ENCODE measurements around the gene CRYAB. TPM values are rescaled to one million over a fixed set of nuclear protein-coding genes. Genes with fewer than 3 reads are reported as not detected.

CRYAB gene
- total and polyA plus RNA-seq, 2 of the 4 experiments (the other 2 are of a cell fraction) = 6.5 to 19.5 TPM

- H3K79me1 ChIP-seq (ENCODE audit: low read depth in 1 of 2, low read length in 2 of 2) = peaks cover 0 to 11% of the 10 kb centered on the region in 2 experiments; a peak in 3 of 4 replicates
- H2BK15ac ChIP-seq (ENCODE audit: low read depth, low read length) = peak overlapping the region; percentile 97; the same call in 2 of the 3 replicates
- peak overlapping the region; percentile 78 for H3K9ac ChIP-seq (ENCODE audit: low read depth, low read length)
- ATAC-seq (ENCODE audit: low read depth) (no peak; the same call in 1 of the 2 replicates), DNase-seq (no peak)
- H4K91ac ChIP-seq (ENCODE audit: insufficient read depth, low read depth, low read length) = peak overlapping the region; percentile 100
- peak overlapping the region; percentile 95 for H2BK5ac ChIP-seq (ENCODE audit: low read depth, low read length, poor library complexity, severe bottlenecking)
- no peaks in the 10 kb centered on the region for H3K9me3 ChIP-seq (ENCODE audit: control insufficient read depth, insufficient read depth, low read length)
- peak overlapping the region; percentile 99 for H3K23ac ChIP-seq (ENCODE audit: low read depth, low read length)
- peaks cover 3% of the 10 kb centered on the region; the same call in 1 of the 2 replicates for H3K4me1 ChIP-seq (ENCODE audit: control insufficient read depth, insufficient read depth, low read length)
- no peak for TF ChIP-seq MAFK (IDR thresholded peaks at IDR 0.05; ENCODE audit: low read depth, low read length)
- no peak for TF ChIP-seq USF2 (IDR thresholded peaks at IDR 0.05; ENCODE audit: low read depth, low read length)
- TF ChIP-seq SMC3 (IDR thresholded peaks at IDR 0.05; ENCODE audit: low read depth, low read length) = no peak
- no peak for TF ChIP-seq CHD1 (IDR thresholded peaks at IDR 0.05; ENCODE audit: low read depth, low read length)
- TF ChIP-seq FOS (IDR thresholded peaks at IDR 0.05; ENCODE audit: low read depth, low read length) = no peak
- no peak for TF ChIP-seq ELK1 (IDR thresholded peaks at IDR 0.05; ENCODE audit: borderline replicate concordance, low read depth, low read length)
- no peak for TF ChIP-seq RFX5 (IDR thresholded peaks at IDR 0.05; ENCODE audit: low read depth, low read length)
- no peak for TF ChIP-seq MAZ (IDR thresholded peaks at IDR 0.05; ENCODE audit: borderline replicate concordance, low read depth, low read length)
- no peak for TF ChIP-seq RCOR1 (IDR thresholded peaks at IDR 0.05; ENCODE audit: insufficient replicate concordance, low read length)
- TF ChIP-seq NFE2L2 (IDR thresholded peaks at IDR 0.05; ENCODE audit: low read depth, low read length) = no peak
- no peak for TF ChIP-seq CTCF (conservative IDR thresholded peaks at IDR 0.05; ENCODE audit: low read depth, low read length)
- no peak for TF ChIP-seq CEBPB (IDR thresholded peaks at IDR 0.05; ENCODE audit: low read depth, low read length)
- no peak for TF ChIP-seq POLR2A (IDR thresholded peaks at IDR 0.05; ENCODE audit: low read depth, low read length)
- TF ChIP-seq MXI1 (IDR thresholded peaks at IDR 0.05; ENCODE audit: borderline replicate concordance, low read depth, low read length) = no peak
- TF ChIP-seq BHLHE40 (IDR thresholded peaks at IDR 0.05; ENCODE audit: low read depth, low read length) = no peak
- no peak for TF ChIP-seq RAD21 (IDR thresholded peaks at IDR 0.05; ENCODE audit: low read length)
- H3K27me3 ChIP-seq (ENCODE audit: control insufficient read depth, insufficient read depth, low read length) = no peaks in the 10 kb centered on the region
- H3K27ac ChIP-seq (ENCODE audit: insufficient read depth, low read length) = peak overlapping the region; percentile 88
- peak overlapping the region; percentile 100 for H3K4ac ChIP-seq (ENCODE audit: low read depth, low read length)
- H3K4me2 ChIP-seq (ENCODE audit: low read depth, low read length) = peak overlapping the region; percentile 74
- intact Hi-C loops (cut with micrococcal nuclease) (loop anchor here (1.0 to 10.0 kb wide), 10 partner anchors 47 to 401 kb away; partner anchors contain the start of genes DIXDC1, DLAT, NKAPD1 and PIH1D2), in situ Hi-C loops (cut with MboI; ENCODE audit: low sequenced_read_pairs) (loop anchor here (5.0 kb wide), 1 partner anchor 113 kb away; no protein-coding TSS in a partner anchor), dilution Hi-C loops (cut with HindIII; ENCODE audit: low sequenced_read_pairs, unreplicated experiment) (no loop called here)
- BruUV-seq (replicated peaks) = no TSS peak
- H3K9me1 ChIP-seq (ENCODE audit: insufficient read depth, low read length) = peaks cover 3% of the 10 kb centered on the region; the same call in 1 of the 2 replicates
- 41% methylated on average over 5 of the region's 6 CpGs; no CpG with 5 or more reads in 1 of the 2 experiments for WGBS, 2 experiments (ENCODE audit: extremely low coverage in 2 of 2, insufficient read length in 1 of 2)
- H3K36me3 ChIP-seq (ENCODE audit: control insufficient read depth, insufficient read depth, low read length) = no peaks in the 10 kb centered on the region; the same call in 1 of the 2 replicates
- peak overlapping the region; percentile 99 for H2BK120ac ChIP-seq (ENCODE audit: low read depth, low read length)
- peak overlapping the region; percentile 87 to 100 for H4K8ac ChIP-seq (ENCODE audit: low read depth in 2 of 2, low read length in 2 of 2)
- H2AK5ac ChIP-seq (ENCODE audit: low read depth, low read length) = peak overlapping the region; percentile 88
- H4K5ac ChIP-seq (ENCODE audit: low read depth, low read length) = peak overlapping the region; percentile 97
- ChIA-PET POLR2A (ENCODE audit: unreplicated experiment) (no interaction called here), CTCF (interaction anchor here (1.0 kb wide), 1 partner anchor 117 kb away, joined by 3 read pairs; no protein-coding TSS in a partner anchor)
- H3K56ac ChIP-seq (ENCODE audit: extremely low read depth, insufficient read depth, low read length) = peak overlapping the region; percentile 97
- peak overlapping the region; percentile 71 for H3K4me3 ChIP-seq (ENCODE audit: insufficient read depth, low read depth, low read length)
- H3K14ac ChIP-seq (replicated peaks; ENCODE audit: low read depth, low read length) = peak overlapping the region; percentile 100
- peak overlapping the region; percentile 100 for H2AFZ ChIP-seq (replicated peaks; ENCODE audit: low read length, poor library complexity)
- peak overlapping the region; percentile 45 for H2BK20ac ChIP-seq (ENCODE audit: low read depth, low read length)
- H3K18ac ChIP-seq (ENCODE audit: low read depth, low read length) = peak overlapping the region; percentile 20
- no peaks in the 10 kb centered on the region for H4K20me1 ChIP-seq (ENCODE audit: insufficient read depth, low read length)
- H2AK9ac ChIP-seq (replicated peaks; ENCODE audit: low read depth, low read length, poor library complexity) = peak overlapping the region; percentile 93
Measured at GRCh38 chr11:111879637-111879960, 32.0 kb downstream of the CRYAB start.
